SK-N-SH (cell line): Measurements from ENCODE around the gene PNP. TPM values are rescaled to one million over a fixed set of nuclear protein-coding genes. Genes with fewer than 3 reads are reported as not detected.

Experiments
- CTCF ChIA-PET: fragments of 300-600, 350-600 bp; formaldehyde crosslinking; extraction: SDS; loops from one replicate; lab custom pipeline; 2021; lab: Yijun Ruan, JAX
- POLR2A ChIA-PET: fragments of 350-600 bp; sonication (Branson Sonifier 250); formaldehyde crosslinking; extraction: SDS; loops from one replicate; lab custom pipeline; 2020; ENCODE audit warnings: antibody characterized with exemption, inconsistent platforms; lab: Yijun Ruan, JAX
- DNase-seq: peaks from one replicate; pipeline ENCODE4 v3.0.0; 2012
- H2AFZ ChIP-seq: fragments of 200-600 bp; sonication (generic); 2 replicates; pipeline ENCODE4 v1.8.1; 2016; ENCODE audit warnings: antibody characterized with exemption, mild to moderate bottlenecking, low read depth
- H3F3A ChIP-seq: fragments of 200-600 bp; sonication (generic); replicated peaks from 2 replicates; pipeline ENCODE3; 2016; ENCODE audit warnings: antibody characterized with exemption, mild to moderate bottlenecking; ENCODE audit not compliant: insufficient read depth
- H3K27ac ChIP-seq, 2 experiments: fragments of 200-500 bp in 1 of 2; fragments of 200-600 bp in 1 of 2; sonication (Bioruptor generic) in 1 of 2; sonication (generic), shearing (Covaris generic) in 1 of 2; 2 replicates each; pipeline versions ENCODE4 v1.5.1 to v1.6.1; 2014 to 2016; ENCODE audit warnings: low read depth in 2 of 2, inconsistent platforms in 1 of 2, low read length in 1 of 2, mild to moderate bottlenecking in 1 of 2, mixed read lengths in 1 of 2
- H3K27me3 ChIP-seq: fragments of 200-600 bp; sonication (generic), shearing (Covaris generic); 2 replicates; pipeline ENCODE4 v1.6.1; 2016; ENCODE audit warnings: mixed run types; ENCODE audit not compliant: insufficient read depth
- H3K36me3 ChIP-seq, 2 experiments: fragments of 200-500 bp in 1 of 2; fragments of 200-600 bp in 1 of 2; sonication (Bioruptor generic) in 1 of 2; sonication (generic) in 1 of 2; replicated peaks in 1 of 2; 2 replicates each; pipeline versions ENCODE3 to v1.5.1; 2014 to 2016; ENCODE audit warnings: low read length in 1 of 2, mild to moderate bottlenecking in 1 of 2; ENCODE audit not compliant: insufficient read depth in 2 of 2, control insufficient read depth in 1 of 2
- H3K4me1 ChIP-seq, 2 experiments: fragments of 200-500 bp in 1 of 2; fragments of 200-600 bp in 1 of 2; sonication (Bioruptor generic) in 1 of 2; sonication (generic), shearing (Covaris generic) in 1 of 2; 2 replicates each; pipeline versions ENCODE4 v1.5.1 to v1.6.1; 2014 to 2016; ENCODE audit warnings: low read depth in 1 of 2, low read length in 1 of 2, mixed run types in 1 of 2; ENCODE audit not compliant: insufficient read depth in 2 of 2, control insufficient read depth in 1 of 2
- H3K4me2 ChIP-seq: fragments of 200-600 bp; sonication (generic), shearing (Covaris generic); 2 replicates; pipeline ENCODE4 v1.6.1; 2017; ENCODE audit warnings: mixed run types
- H3K4me3 ChIP-seq, 2 experiments: fragments of 200-500 bp in 1 of 2; fragments of 200-600 bp in 1 of 2; sonication (Bioruptor generic) in 1 of 2; sonication (generic), shearing (Covaris generic) in 1 of 2; 2 replicates each; pipeline versions ENCODE4 v1.5.1 to v1.8.1; 2014 to 2016; ENCODE audit warnings: low read depth in 2 of 2, inconsistent platforms in 1 of 2, low read length in 1 of 2, mild to moderate bottlenecking in 1 of 2, mixed read lengths in 1 of 2, moderate library complexity in 1 of 2
- H3K79me2 ChIP-seq: fragments of 200-600 bp; sonication (generic); 2 replicates; pipeline ENCODE4 v1.8.1; 2017; ENCODE audit warnings: mild to moderate bottlenecking; ENCODE audit not compliant: insufficient read depth
- H3K9ac ChIP-seq: fragments of 200-600 bp; sonication (generic); 2 replicates; pipeline ENCODE4 v1.6.1; 2017; ENCODE audit warnings: mixed run types
- H3K9me2 ChIP-seq: fragments of 200-600 bp; sonication (generic); 2 replicates; pipeline ENCODE4 v1.6.1; 2017; ENCODE audit warnings: mixed run types
- H3K9me3 ChIP-seq: fragments of 200-600 bp; sonication (generic); 2 replicates; pipeline ENCODE4 v1.6.1; 2017; ENCODE audit warnings: mixed run types, mild to moderate bottlenecking, moderate library complexity
- H4K20me1 ChIP-seq: fragments of 200-600 bp; sonication (generic); 2 replicates; pipeline ENCODE4 v1.6.1; 2017; ENCODE audit warnings: mild to moderate bottlenecking, mixed run types; ENCODE audit not compliant: insufficient read depth
- CHD2 ChIP-seq: fragments of 150-350 bp; IDR thresholded peaks from 2 replicates; pipeline ENCODE4 v1.6.1; 2018; ENCODE audit warnings: low read length; ENCODE audit not compliant: partially characterized antibody
- FOXJ3 ChIP-seq: sonication (generic); formaldehyde crosslinking; IDR thresholded peaks from 2 replicates; pipeline ENCODE4 v1.5.1; 2020; ENCODE audit warnings: mild to moderate bottlenecking, missing genetic modification reagents
- FOXM1 ChIP-seq: IDR thresholded peaks from 2 replicates; pipeline ENCODE4 v1.4.0; 2012; ENCODE audit warnings: low read depth, mild to moderate bottlenecking
- GABPA ChIP-seq: IDR thresholded peaks from 2 replicates; pipeline ENCODE4 v1.4.0; 2012; ENCODE audit warnings: low read depth, mild to moderate bottlenecking
- GATA2 ChIP-seq: sonication (generic); formaldehyde crosslinking; IDR thresholded peaks from 2 replicates; pipeline ENCODE4 v1.5.0; 2020; ENCODE audit warnings: mild to moderate bottlenecking, missing genetic modification reagents
- NRF1 ChIP-seq: IDR thresholded peaks from 2 replicates; pipeline ENCODE4 v1.6.1; 2012; ENCODE audit warnings: low read depth, mild to moderate bottlenecking, low read length
- PBX3 ChIP-seq: IDR thresholded peaks from 2 replicates; pipeline ENCODE4; 2012
- POLR2AphosphoS5 ChIP-seq: IDR thresholded peaks from 2 replicates; pipeline ENCODE4 v1.6.1; 2012; ENCODE audit warnings: low read depth, low read length
- RCOR1 ChIP-seq: fragments of 150-350 bp; IDR thresholded peaks from 2 replicates; pipeline ENCODE4 v1.6.1; 2017; ENCODE audit warnings: antibody characterized with exemption, low read length
- REST ChIP-seq: IDR thresholded peaks from 2 replicates; pipeline ENCODE4 v1.6.1; 2012; ENCODE audit warnings: mild to moderate bottlenecking, low read depth, low read length, moderate library complexity
- RFX5 ChIP-seq: IDR thresholded peaks from 2 replicates; pipeline ENCODE4 v1.6.1; 2012; ENCODE audit warnings: mild to moderate bottlenecking, improper control_type of control experiment, low read length
- RXRA ChIP-seq: IDR thresholded peaks from 2 replicates; pipeline ENCODE4 v1.4.0; 2012; ENCODE audit warnings: low read depth, mild to moderate bottlenecking, borderline replicate concordance
- SIN3A ChIP-seq: IDR thresholded peaks from 2 replicates; pipeline ENCODE4 v1.6.1; 2012; ENCODE audit warnings: low read depth, mild to moderate bottlenecking, low read length, moderate library complexity, borderline replicate concordance
- TCF12 ChIP-seq: IDR thresholded peaks from 2 replicates; pipeline ENCODE4 v1.4.0; 2012
- USF1 ChIP-seq: IDR thresholded peaks from 2 replicates; pipeline ENCODE4 v1.4.0; 2012; ENCODE audit warnings: low read depth, borderline replicate concordance
- USF2 ChIP-seq: fragments of 150-350 bp; IDR thresholded peaks from 2 replicates; pipeline ENCODE4 v1.6.1; 2017; ENCODE audit warnings: antibody characterized with exemption, low read length, low read depth, borderline replicate concordance
- whole genome bisulfite sequencing: methylation state at CpG from one replicate; pipeline ENCODE4 v1.1.6; 2017; ENCODE audit warnings: low lambda C conversion rate; 5-methylcytosine and 5-hydroxymethylcytosine counted together
- polyA plus RNA-seq, 3 experiments: library from polyadenylated mRNA; depleted of rRNA; stranded (reverse); fragments of >200 nt; gene quantifications; 2 replicates each; pipeline ENCODE4 v1.2.3, GENCODE V29; 2012
- TF ChIP-seq, protein P1 (sequence below): IDR thresholded peaks from 2 replicates; pipeline ENCODE4 v1.4.0; 2012; ENCODE audit warnings: low read depth, borderline replicate concordance

PNP gene
- polyA plus RNA-seq, 1 of the 3 experiments (the other 2 are of a cell fraction) = 29.8 TPM

GRCh38 chr14:20522332-20522731 is 53.1 kb downstream of the PNP start:
- H3K79me2 ChIP-seq = no peaks in the 10 kb centered on the region
- no peak for DNase-seq
- H3K9ac ChIP-seq = no peak overlapping the region
- no peaks in the 10 kb centered on the region for H3F3A ChIP-seq
- H3K27me3 ChIP-seq = no peaks in the 10 kb centered on the region; the same call in 1 of the 2 replicates
- H3K36me3 ChIP-seq = no peaks in the 10 kb centered on the region
- H2AFZ ChIP-seq = no peak overlapping the region
- WGBS = 0% methylated on average over 1 of the region's 1 CpG
- H3K27ac ChIP-seq = no peak overlapping the region
- H4K20me1 ChIP-seq = no peaks in the 10 kb centered on the region
- ChIA-PET CTCF (interaction anchor here (0.6 to 1.2 kb wide), 2 partner anchors 87 to 449 kb away, joined by 3 to 5 read pairs; no protein-coding TSS in a partner anchor), POLR2A (no interaction called here)
- no peak for TF ChIP-seq GABPA
- TF ChIP-seq FOXJ3 = no peak
- TF ChIP-seq FOXM1 = no peak
- no peak for TF ChIP-seq TCF12
- TF ChIP-seq USF1 = no peak
- no peak for TF ChIP-seq NRF1
- TF ChIP-seq CHD2 = no peak
- no peak for TF ChIP-seq PBX3
- TF ChIP-seq SIN3A = no peak
- no peak for TF ChIP-seq RFX5
- TF ChIP-seq RXRA = no peak
- TF ChIP-seq, protein P1, sequence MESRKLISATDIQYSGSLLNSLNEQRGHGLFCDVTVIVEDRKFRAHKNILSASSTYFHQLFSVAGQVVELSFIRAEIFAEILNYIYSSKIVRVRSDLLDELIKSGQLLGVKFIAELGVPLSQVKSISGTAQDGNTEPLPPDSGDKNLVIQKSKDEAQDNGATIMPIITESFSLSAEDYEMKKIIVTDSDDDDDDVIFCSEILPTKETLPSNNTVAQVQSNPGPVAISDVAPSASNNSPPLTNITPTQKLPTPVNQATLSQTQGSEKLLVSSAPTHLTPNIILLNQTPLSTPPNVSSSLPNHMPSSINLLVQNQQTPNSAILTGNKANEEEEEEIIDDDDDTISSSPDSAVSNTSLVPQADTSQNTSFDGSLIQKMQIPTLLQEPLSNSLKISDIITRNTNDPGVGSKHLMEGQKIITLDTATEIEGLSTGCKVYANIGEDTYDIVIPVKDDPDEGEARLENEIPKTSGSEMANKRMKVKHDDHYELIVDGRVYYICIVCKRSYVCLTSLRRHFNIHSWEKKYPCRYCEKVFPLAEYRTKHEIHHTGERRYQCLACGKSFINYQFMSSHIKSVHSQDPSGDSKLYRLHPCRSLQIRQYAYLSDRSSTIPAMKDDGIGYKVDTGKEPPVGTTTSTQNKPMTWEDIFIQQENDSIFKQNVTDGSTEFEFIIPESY = no peak
- TF ChIP-seq USF2 = no peak
- TF ChIP-seq POLR2AphosphoS5 = no peak
- no peak for TF ChIP-seq GATA2
- no peak overlapping the region for H3K4me3 ChIP-seq
- H3K4me1 ChIP-seq = no peaks in the 10 kb centered on the region
- no peaks in the 10 kb centered on the region for H3K9me2 ChIP-seq
- H3K9me3 ChIP-seq = no peaks in the 10 kb centered on the region
- no peak overlapping the region for H3K4me2 ChIP-seq

GRCh38 chr14:20524027-20524426 is 54.8 kb downstream of the PNP start:
- Histone ChIP-seq H3K36me3 (no peaks in the 10 kb centered on the region), H3K4me1 (no peaks in the 10 kb centered on the region), H3K9me2 (no peaks in the 10 kb centered on the region), H3K4me3 (no peak overlapping the region), H3K27ac (no peak overlapping the region), H2AFZ (no peak overlapping the region), H3K27me3 (peaks cover 15% of the 10 kb centered on the region; the same call in 1 of the 2 replicates), H4K20me1 (no peaks in the 10 kb centered on the region), H3K9ac (no peak overlapping the region), H3K79me2 (no peaks in the 10 kb centered on the region), H3K4me2 (no peak overlapping the region), H3K9me3 (no peaks in the 10 kb centered on the region), H3F3A (no peaks in the 10 kb centered on the region)
- CTCF ChIA-PET = no interaction called here
- WGBS = 8% methylated on average over 2 of the region's 2 CpGs
- POLR2A ChIA-PET = no interaction called here
- no peak for DNase-seq
- no peak for TF ChIP-seq GATA2
- TF ChIP-seq TCF12 = no peak
- TF ChIP-seq, protein P1 = no peak
- TF ChIP-seq RXRA = no peak
- TF ChIP-seq RCOR1 = no peak
- no peak for TF ChIP-seq REST
